GM23248 (cell line): Measurements from ENCODE around the gene UBE2H.

Experiments
- EZH2 ChIP-seq: fragments of 200-600 bp; sonication (generic); IDR thresholded peaks from 2 replicates; pipeline ENCODE4 v1.6.1; 2018; ENCODE audit warnings: antibody characterized with exemption, mild to moderate bottlenecking; ENCODE audit not compliant: insufficient read depth, poor library complexity, severe bottlenecking
- EZH2phosphoT487 ChIP-seq: fragments of 200-600 bp; sonication (generic); IDR thresholded peaks from 2 replicates; pipeline ENCODE4 v1.6.1; 2018; ENCODE audit warnings: antibody characterized with exemption, moderate library complexity, mild to moderate bottlenecking, low read depth; ENCODE audit not compliant: insufficient read depth

DNA sequence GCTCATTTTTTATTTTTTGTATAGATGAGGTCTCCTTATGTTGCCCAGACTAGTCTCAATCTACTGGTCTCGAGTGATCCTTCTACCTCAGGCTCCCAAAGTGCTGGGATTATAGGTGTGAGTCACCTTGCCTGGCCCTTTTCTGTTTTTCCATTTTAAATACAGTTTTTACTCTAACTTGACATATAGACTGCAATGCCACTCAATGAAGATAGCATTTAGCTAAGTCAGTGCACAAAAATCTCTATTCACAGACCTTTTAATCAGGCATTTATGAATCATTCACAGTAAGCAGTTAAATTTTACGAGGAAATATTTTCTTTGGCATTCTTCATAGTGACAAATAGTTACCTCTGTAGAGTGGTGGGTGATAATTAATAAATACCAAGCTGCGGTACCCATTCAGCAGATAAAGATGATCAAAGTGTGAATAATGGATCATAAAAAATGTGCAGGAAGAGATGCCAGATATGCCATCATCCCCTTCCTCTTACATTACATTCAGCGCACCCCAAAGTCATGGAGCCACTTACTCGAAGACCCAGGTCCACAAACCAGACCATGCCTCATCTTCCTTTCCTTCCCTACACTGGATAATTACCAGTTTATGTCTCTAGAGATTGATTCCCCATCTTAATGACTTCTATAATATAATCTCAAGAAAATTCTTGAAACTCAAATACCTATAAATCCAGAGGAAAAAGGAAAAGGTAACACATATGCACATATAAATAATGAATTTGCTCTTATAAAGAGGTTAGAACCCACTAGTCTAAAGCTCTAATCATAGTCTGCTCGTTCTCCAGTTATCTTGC is 56.0 kb downstream of the UBE2H start:
- TF ChIP-seq EZH2phosphoT487 = 0 out of 2 replicates have a peak, but pooled peaks have one; percentile 73
- TF ChIP-seq EZH2 = no peak
